ENCODE results near the gene COBLL1. TPM values are rescaled to one million over a fixed set of nuclear protein-coding genes. Genes with fewer than 3 reads are reported as not detected.

The COBLL1 gene
- total RNA-seq, 4 donors from 2014 or later, result 41.4 to 66.0 (median 61.9) TPM

GRCh38 chr2:164642268-164642667 is 199.4 kb downstream of the COBLL1 start:
- Histone ChIP-seq H3K36me3 (no peaks in the 10 kb centered on the region), H3K4me3 (no peak overlapping the region), H3K27ac (replicated peaks in 1 of 4) (no peak overlapping the region), H3K9me3 (no peaks in the 10 kb centered on the region), H3K4me1 (no peaks in the 10 kb centered on the region), H3K27me3 (no peaks in the 10 kb centered on the region)
- WGBS, result 83% methylated on average over 2 of the region's 2 CpGs
- no peak for DNase-seq (ENCODE audit: extremely low spot score)
- intact Hi-C loops (cut with DNase I), result no loop called here
- TF ChIP-seq POLR2A (IDR thresholded peaks at IDR 0.05; ENCODE audit: low read depth) (no peak), EP300 (IDR thresholded peaks at IDR 0.05) (no peak), POLR2AphosphoS5 (IDR thresholded peaks at IDR 0.05) (no peak), CTCF (IDR thresholded peaks at IDR 0.05) (no peak)

Small RNAs within 50 kb of the gene (small RNA-seq; reads per million reads assigned to genes)
- gene RNA5SP110, result 0 reads per million in 3 donors
- gene SNORA70F, result 0 reads per million in 3 donors

Other genes with a start within 250 kb of the COBLL1 start
- 1 to 10 TPM; 3.3 to 6.3 (median 4.3) TPM for gene GRB14, start 220.3 kb downstream of the COBLL1 start, total RNA-seq
- gene SLC38A11, start 113.7 kb upstream of the COBLL1 start, total RNA-seq, result 10 to 100 TPM in 1 of 4 donors, 1 to 10 TPM in 3; 1.4 to 11.6 (median 2.6) TPM